PC-3 (cell line): ENCODE measurements around the gene IGFBP1. TPM values are rescaled to one million over a fixed set of nuclear protein-coding genes. Genes with fewer than 3 reads are reported as not detected.

Source experiments
- ATAC-seq: fragments of 200-7000 bp; cut with Tn5 transposase; 2 replicates; pipeline ENCODE4 v1.9.1; 2020; ENCODE audit warnings: mild to moderate bottlenecking, moderate library complexity
- BruUV-seq: library from RNA; stranded (reverse); fragments of 400-500 nt; replicated peaks from 2 replicates; lab custom pipeline; 2021; lab: Mats Ljungman, UMichigan
- CTCF ChIA-PET: fragments of 300-600 bp; sonication (Branson Sonifier 250); formaldehyde crosslinking; loops from one replicate; lab custom pipeline; 2022; ENCODE audit warnings: antibody characterized with exemption; lab: Charles Lee
- POLR2A ChIA-PET: fragments of 300-600 bp; sonication (Branson Sonifier 250); formaldehyde crosslinking; loops from one replicate; lab custom pipeline; 2022; ENCODE audit warnings: antibody characterized with exemption; ENCODE audit not compliant: unreplicated experiment; lab: Charles Lee
- DNase-seq: peaks from one replicate; pipeline ENCODE4 v3.0.0-alpha.2; 2015
- H2AFZ ChIP-seq: fragments of 300-600 bp; sonication (generic); 2 replicates; pipeline ENCODE4 v1.6.0; 2016; ENCODE audit warnings: antibody characterized with exemption, low read length
- H3F3A ChIP-seq: fragments of 300-600 bp; sonication (generic); one replicate; pipeline ENCODE4 v1.6.0; 2017; ENCODE audit warnings: antibody characterized with exemption, low read length, control low read depth, mild to moderate bottlenecking; ENCODE audit not compliant: unreplicated experiment
- H3K27ac ChIP-seq: fragments of 300-600 bp; sonication (generic); 2 replicates; pipeline ENCODE4 v1.5.1; 2016; ENCODE audit warnings: mild to moderate bottlenecking, low read length
- H3K27me3 ChIP-seq: fragments of 300-600 bp; sonication (generic); 2 replicates; pipeline ENCODE4 v1.6.1; 2016; ENCODE audit warnings: low read length, mixed read lengths
- H3K36me3 ChIP-seq: fragments of 300-600 bp; sonication (generic); 2 replicates; pipeline ENCODE4 v1.6.1; 2016; ENCODE audit warnings: low read depth, mixed run types, low read length, mixed read lengths
- H3K4me1 ChIP-seq: fragments of 300-600 bp; sonication (generic); 2 replicates; pipeline ENCODE4 v1.5.1; 2016; ENCODE audit warnings: low read length; ENCODE audit not compliant: insufficient read depth
- H3K4me2 ChIP-seq: fragments of 300-600 bp; sonication (generic); 2 replicates; pipeline ENCODE4 v1.6.0; 2016; ENCODE audit warnings: low read length
- H3K4me3 ChIP-seq: fragments of 300-600 bp; sonication (generic); 2 replicates; pipeline ENCODE4 v1.5.1; 2016; ENCODE audit warnings: mild to moderate bottlenecking, low read length, mixed read lengths
- H3K79me2 ChIP-seq: fragments of 300-600 bp; sonication (generic); 2 replicates; pipeline ENCODE4 v1.6.1; 2017; ENCODE audit warnings: low read length, mixed read lengths
- H3K9ac ChIP-seq: fragments of 300-600 bp; sonication (generic); 2 replicates; pipeline ENCODE4 v1.6.0; 2016; ENCODE audit warnings: mild to moderate bottlenecking, low read length
- H3K9me2 ChIP-seq: fragments of 300-600 bp; sonication (generic); replicated peaks from 2 replicates; pipeline ENCODE4 v1.6.1; 2016; ENCODE audit warnings: mixed run types, low read length, mixed read lengths
- H3K9me3 ChIP-seq: fragments of 300-600 bp; sonication (generic); 2 replicates; pipeline ENCODE4 v1.6.1; 2016; ENCODE audit warnings: low read length, mixed read lengths
- H4K20me1 ChIP-seq: fragments of 300-600 bp; sonication (generic); 2 replicates; pipeline ENCODE4 v1.6.1; 2016; ENCODE audit warnings: low read length, mixed read lengths
- EZH2 ChIP-seq: fragments of 300-600 bp; sonication (generic); IDR thresholded peaks from one replicate; pipeline ENCODE4 v1.6.1; 2017; ENCODE audit warnings: antibody characterized with exemption, mild to moderate bottlenecking, low read length; ENCODE audit not compliant: unreplicated experiment
- EZH2phosphoT487 ChIP-seq: fragments of 300-600 bp; sonication (generic); IDR thresholded peaks from 2 replicates; pipeline ENCODE4 v1.6.1; 2018; ENCODE audit warnings: mild to moderate bottlenecking, antibody characterized with exemption, low read length, borderline replicate concordance
- intact Hi-C: fragments of 100-400 bp; cut with micrococcal nuclease; formaldehyde crosslinking; loops from 2 replicates; pipeline ENCODE4 v1.9.0; 2023
- total RNA-seq: library from RNA; depleted of rRNA; stranded (reverse); fragments of >200 nt; gene quantifications from 2 replicates; pipeline ENCODE4 v1.2.3, GENCODE V29; 2014
- TF ChIP-seq, protein P1 (sequence below): fragments of 300-600 bp; sonication (generic); conservative IDR thresholded peaks from 2 replicates; pipeline ENCODE4 v1.5.1; 2017; ENCODE audit warnings: antibody characterized with exemption, low read depth, mild to moderate bottlenecking, low read length

IGFBP1 gene
- total RNA-seq, 1 experiment from 2014 or later, result 1.5 TPM

DNA sequence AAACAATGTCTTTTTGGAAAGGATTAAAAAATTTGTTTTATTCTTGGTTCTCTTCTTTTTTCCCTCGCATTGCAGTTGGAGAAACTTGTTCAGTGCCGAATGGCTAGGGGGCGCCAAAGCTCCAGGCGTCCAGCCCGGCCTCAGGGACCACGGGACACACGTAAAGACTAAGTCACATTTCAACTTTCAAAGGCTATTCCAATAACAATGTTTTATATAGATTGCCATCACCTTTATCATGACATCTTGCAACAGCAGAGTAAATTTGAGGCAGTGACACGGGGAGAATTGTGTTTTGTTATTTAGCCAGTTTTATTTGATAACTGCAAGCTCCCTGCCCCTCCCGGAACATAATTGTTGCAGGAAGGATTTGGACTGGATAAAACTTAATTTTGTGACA, 35.0 kb downstream of the IGFBP1 start:
- H3K4me2 ChIP-seq, result peak overlapping the region; percentile 90
- intact Hi-C loops, result loop anchor here (1.0 to 5.0 kb wide), 7 partner anchors 55 to 1329 kb away; no protein-coding TSS in a partner anchor
- H3K4me1 ChIP-seq, result peaks cover 47% of the 10 kb centered on the region
- H4K20me1 ChIP-seq, result peaks cover 3% of the 10 kb centered on the region; the same call in 1 of the 2 replicates
- no peak for TF ChIP-seq EZH2
- TF ChIP-seq EZH2phosphoT487, result no peak
- TF ChIP-seq, protein P1, sequence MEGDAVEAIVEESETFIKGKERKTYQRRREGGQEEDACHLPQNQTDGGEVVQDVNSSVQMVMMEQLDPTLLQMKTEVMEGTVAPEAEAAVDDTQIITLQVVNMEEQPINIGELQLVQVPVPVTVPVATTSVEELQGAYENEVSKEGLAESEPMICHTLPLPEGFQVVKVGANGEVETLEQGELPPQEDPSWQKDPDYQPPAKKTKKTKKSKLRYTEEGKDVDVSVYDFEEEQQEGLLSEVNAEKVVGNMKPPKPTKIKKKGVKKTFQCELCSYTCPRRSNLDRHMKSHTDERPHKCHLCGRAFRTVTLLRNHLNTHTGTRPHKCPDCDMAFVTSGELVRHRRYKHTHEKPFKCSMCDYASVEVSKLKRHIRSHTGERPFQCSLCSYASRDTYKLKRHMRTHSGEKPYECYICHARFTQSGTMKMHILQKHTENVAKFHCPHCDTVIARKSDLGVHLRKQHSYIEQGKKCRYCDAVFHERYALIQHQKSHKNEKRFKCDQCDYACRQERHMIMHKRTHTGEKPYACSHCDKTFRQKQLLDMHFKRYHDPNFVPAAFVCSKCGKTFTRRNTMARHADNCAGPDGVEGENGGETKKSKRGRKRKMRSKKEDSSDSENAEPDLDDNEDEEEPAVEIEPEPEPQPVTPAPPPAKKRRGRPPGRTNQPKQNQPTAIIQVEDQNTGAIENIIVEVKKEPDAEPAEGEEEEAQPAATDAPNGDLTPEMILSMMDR, result peak; percentile 97
- peaks cover 17% of the 10 kb centered on the region; the same call in 1 of the 2 replicates for H3K79me2 ChIP-seq
- no peaks in the 10 kb centered on the region for H3K9me3 ChIP-seq
- no TSS peak for BruUV-seq
- H3K9me2 ChIP-seq, result no peaks in the 10 kb centered on the region
- DNase-seq, result peak; percentile 83
- H3K27ac ChIP-seq, result peak overlapping the region; percentile 55
- ATAC-seq, result peak; percentile 28
- no peaks in the 10 kb centered on the region for H3F3A ChIP-seq
- ChIA-PET CTCF (interaction anchor here (0.6 to 1.9 kb wide), 10 partner anchors 55 to 885 kb away, joined by 3 to 11 read pairs (median 4); no protein-coding TSS in a partner anchor), POLR2A (interaction anchor here (0.7 kb wide), 1 partner anchor 1244 kb away, joined by 3 read pairs; no protein-coding TSS in a partner anchor)
- H3K27me3 ChIP-seq, result no peaks in the 10 kb centered on the region
- peak overlapping the region; percentile 80 for H3K4me3 ChIP-seq
- H3K36me3 ChIP-seq, result no peaks in the 10 kb centered on the region
- H2AFZ ChIP-seq, result peak overlapping the region; percentile 91
- peak overlapping the region; percentile 51 for H3K9ac ChIP-seq

DNA sequence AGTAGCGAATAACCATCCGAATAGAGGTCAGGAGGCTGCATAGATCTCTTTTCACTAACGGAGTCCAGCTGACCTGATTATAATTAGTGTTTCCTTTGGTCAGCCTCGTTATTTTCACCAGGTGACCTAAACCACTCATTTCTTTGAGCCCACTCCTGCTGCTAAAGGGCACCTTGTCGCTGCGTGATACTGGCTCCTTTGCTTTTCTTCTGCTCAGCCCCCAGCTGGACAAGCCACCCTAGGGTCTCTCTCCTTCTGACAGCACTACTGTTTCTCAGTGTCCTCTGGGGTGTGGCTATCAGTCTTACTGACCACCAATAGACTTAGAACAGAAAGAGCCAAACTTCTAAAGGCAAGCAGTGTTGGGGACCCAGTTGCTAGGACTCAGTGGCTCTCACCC, 35.5 kb downstream of the IGFBP1 start:
- H3K4me1 ChIP-seq, result peaks cover 44% of the 10 kb centered on the region
- H3K36me3 ChIP-seq, result no peaks in the 10 kb centered on the region
- no peak overlapping the region for H3K4me3 ChIP-seq
- H3K79me2 ChIP-seq, result peaks cover 17% of the 10 kb centered on the region; the same call in 1 of the 2 replicates
- H3K9ac ChIP-seq, result peak overlapping the region; percentile 15; the same call in 1 of the 2 replicates
- H2AFZ ChIP-seq, result no peak overlapping the region
- ChIA-PET POLR2A (no interaction called here), CTCF (interaction anchor here (1.4 kb wide), 1 partner anchor 306 kb away, joined by 4 read pairs; no protein-coding TSS in a partner anchor)
- ATAC-seq (no peak), DNase-seq (no peak)
- H4K20me1 ChIP-seq, result peaks cover 3% of the 10 kb centered on the region; the same call in 1 of the 2 replicates
- TF ChIP-seq EZH2, result no peak
- peak overlapping the region; percentile 55 for H3K27ac ChIP-seq
- intact Hi-C loops, result loop anchor here (1.0 to 5.0 kb wide), 7 partner anchors 54 to 1328 kb away; no protein-coding TSS in a partner anchor
- H3K9me3 ChIP-seq, result no peaks in the 10 kb centered on the region
- no TSS peak for BruUV-seq
- H3K9me2 ChIP-seq, result no peaks in the 10 kb centered on the region
- H3K4me2 ChIP-seq, result peak overlapping the region; percentile 90; the same call in 1 of the 2 replicates
- H3K27me3 ChIP-seq, result no peaks in the 10 kb centered on the region
- H3F3A ChIP-seq, result no peaks in the 10 kb centered on the region

DNA sequence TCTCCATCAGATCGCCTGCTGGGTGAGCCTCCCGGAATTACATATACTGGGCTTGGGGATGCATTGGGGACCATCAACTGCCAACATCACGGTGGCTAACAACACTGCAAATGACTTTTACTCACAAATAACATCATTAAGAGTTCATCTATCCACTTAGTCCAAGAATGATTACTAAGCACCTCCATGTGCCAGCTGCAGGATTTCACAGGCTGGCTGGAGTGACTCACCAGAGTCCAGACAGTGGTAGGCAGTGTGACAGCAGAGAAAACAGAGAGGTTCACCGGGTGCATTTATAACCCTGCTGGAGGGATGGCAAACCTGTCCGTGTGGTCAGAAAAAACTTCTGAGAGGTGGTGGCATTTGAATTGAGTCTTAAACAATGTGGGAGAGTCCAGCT, 36.0 kb downstream of the IGFBP1 start:
- H3K9me3 ChIP-seq, result no peaks in the 10 kb centered on the region
- H3K79me2 ChIP-seq, result peaks cover 12% of the 10 kb centered on the region; the same call in 1 of the 2 replicates
- peak overlapping the region; percentile 90; the same call in 1 of the 2 replicates for H3K4me2 ChIP-seq
- no peaks in the 10 kb centered on the region for H3K36me3 ChIP-seq
- ChIA-PET CTCF (no interaction called here), POLR2A (no interaction called here)
- H4K20me1 ChIP-seq, result peaks cover under 1% of the 10 kb centered on the region; the same call in 1 of the 2 replicates
- intact Hi-C loops, result loop anchor here (5.0 kb wide), 4 partner anchors 213 to 1328 kb away; no protein-coding TSS in a partner anchor
- H2AFZ ChIP-seq, result no peak overlapping the region
- ATAC-seq, result peak; percentile 57
- H3K9me2 ChIP-seq, result no peaks in the 10 kb centered on the region
- DNase-seq, result peak; percentile 81
- H3K9ac ChIP-seq, result peak overlapping the region; percentile 15; the same call in 1 of the 2 replicates
- H3K27ac ChIP-seq, result peak overlapping the region; percentile 55
- H3K4me1 ChIP-seq, result peaks cover 39% of the 10 kb centered on the region
- H3K27me3 ChIP-seq, result no peaks in the 10 kb centered on the region
- TF ChIP-seq EZH2phosphoT487, result no peak
- TF ChIP-seq EZH2, result no peak
- TF ChIP-seq, protein P1, result no peak
- H3K4me3 ChIP-seq, result no peak overlapping the region
- no TSS peak for BruUV-seq
- no peaks in the 10 kb centered on the region for H3F3A ChIP-seq
